Neuronal stem cell (in vitro differentiated cells): ENCODE measurements around the gene FMN1.

Source experiments
- DNase-seq: peaks from one replicate; pipeline ENCODE4 v3.0.0-alpha.2; 2013; ENCODE audit warnings: low spot score
- H2AFZ ChIP-seq: one replicate; pipeline ENCODE4 v1.6.1; 2013; ENCODE audit warnings: mild to moderate bottlenecking, low read length, inconsistent platforms
- H2AK5ac ChIP-seq: 2 replicates; pipeline ENCODE4 v1.6.1; 2013; ENCODE audit warnings: low read depth, mild to moderate bottlenecking, inconsistent platforms, low read length, moderate library complexity, mixed read lengths
- H2BK120ac ChIP-seq: 2 replicates; pipeline ENCODE4 v1.6.1; 2013; ENCODE audit warnings: low read depth, mild to moderate bottlenecking, inconsistent platforms, low read length, moderate library complexity, mixed read lengths
- H2BK12ac ChIP-seq: one replicate; pipeline ENCODE4 v1.6.1; 2013; ENCODE audit warnings: low read length, inconsistent platforms
- H2BK15ac ChIP-seq: 2 replicates; pipeline ENCODE4 v1.6.1; 2013; ENCODE audit warnings: mild to moderate bottlenecking, low read length, inconsistent platforms, mixed read lengths
- H2BK5ac ChIP-seq: one replicate; pipeline ENCODE4 v1.6.1; 2013; ENCODE audit warnings: inconsistent platforms, mild to moderate bottlenecking, low read length, moderate library complexity
- H3K14ac ChIP-seq: one replicate; pipeline ENCODE4 v1.6.1; 2013; ENCODE audit warnings: low read length, inconsistent platforms
- H3K18ac ChIP-seq: 2 replicates; pipeline ENCODE4 v1.6.1; 2013; ENCODE audit warnings: low read length, inconsistent platforms
- H3K23ac ChIP-seq: 2 replicates; pipeline ENCODE4 v1.6.1; 2013; ENCODE audit warnings: low read depth, mild to moderate bottlenecking, mixed read lengths, low read length, inconsistent platforms; ENCODE audit not compliant: poor library complexity
- H3K27ac ChIP-seq: replicated peaks from 3 replicates; pipeline ENCODE4 v1.5.1; 2013; ENCODE audit warnings: low read length, inconsistent platforms
- H3K27me3 ChIP-seq, 3 experiments: 2 replicates each; pipeline ENCODE4 v1.6.1; 2013; ENCODE audit warnings: low read length in 3 of 3, mild to moderate bottlenecking in 2 of 3, inconsistent platforms in 1 of 3, low read depth in 1 of 3, mixed read lengths in 1 of 3, moderate library complexity in 1 of 3; ENCODE audit not compliant: control insufficient read depth in 3 of 3, insufficient read depth in 3 of 3
- H3K36me3 ChIP-seq, 2 donors: replicated peaks in 1 of 2; 2 replicates each; pipeline ENCODE4 v1.6.1; 2013; ENCODE audit warnings: low read length in 2 of 2; ENCODE audit not compliant: control insufficient read depth in 2 of 2, insufficient read depth in 2 of 2
- H3K4ac ChIP-seq: 2 replicates; pipeline ENCODE4 v1.6.1; 2013; ENCODE audit warnings: inconsistent platforms, mild to moderate bottlenecking, low read length, moderate library complexity
- H3K4me1 ChIP-seq, 2 donors: 1 replicate in 1 of 2; 2 replicates in 1 of 2; pipeline ENCODE4 v1.6.1; 2013; ENCODE audit warnings: low read length in 2 of 2, low read depth in 1 of 2; ENCODE audit not compliant: control insufficient read depth in 2 of 2, insufficient read depth in 1 of 2
- H3K4me2 ChIP-seq: one replicate; pipeline ENCODE4 v1.6.1; 2013; ENCODE audit warnings: mild to moderate bottlenecking, low read length, inconsistent platforms; ENCODE audit not compliant: insufficient read depth, poor library complexity, severe bottlenecking
- H3K4me3 ChIP-seq, 2 donors: 2 replicates each; pipeline ENCODE4 v1.5.1; 2013; ENCODE audit warnings: low read length in 2 of 2, mild to moderate bottlenecking in 2 of 2, inconsistent platforms in 1 of 2, moderate library complexity in 1 of 2
- H3K79me1 ChIP-seq: one replicate; pipeline ENCODE4 v1.6.1; 2013; ENCODE audit warnings: low read depth, mild to moderate bottlenecking, inconsistent platforms, low read length, moderate library complexity
- H3K9ac ChIP-seq: one replicate; pipeline ENCODE4 v1.6.1; 2013; ENCODE audit warnings: mild to moderate bottlenecking, low read depth, low read length, inconsistent platforms; ENCODE audit not compliant: poor library complexity
- H3K9me3 ChIP-seq, 2 donors: replicated peaks in 1 of 2; 2 replicates each; pipeline versions ENCODE3 to v1.6.1; 2013; ENCODE audit warnings: low read length in 2 of 2, mild to moderate bottlenecking in 2 of 2, inconsistent platforms in 1 of 2, low read depth in 1 of 2, mixed read lengths in 1 of 2, moderate library complexity in 1 of 2; ENCODE audit not compliant: control insufficient read depth in 2 of 2, insufficient read depth in 1 of 2
- H4K8ac ChIP-seq: one replicate; pipeline ENCODE4 v1.6.1; 2013; ENCODE audit warnings: low read depth, mild to moderate bottlenecking, inconsistent platforms, low read length, moderate library complexity
- H4K91ac ChIP-seq: one replicate; pipeline ENCODE4 v1.6.1; 2013; ENCODE audit warnings: low read length, low read depth, mild to moderate bottlenecking, inconsistent platforms; ENCODE audit not compliant: poor library complexity
- WGBS, 2 donors: extraction: QIAGEN DNeasy Blood & Tissue Kit; methylation state at CpG; one replicate each; pipeline ENCODE4 v1.1.7; 2013; ENCODE audit warnings: missing lambda C conversion rate in 2 of 2, mixed read lengths in 1 of 2; ENCODE audit not compliant: insufficient read length in 2 of 2, insufficient replicate concordance in 1 of 2; ENCODE audit errors: extremely low coverage in 2 of 2; 5-methylcytosine and 5-hydroxymethylcytosine counted together

The FMN1 gene

DNA sequence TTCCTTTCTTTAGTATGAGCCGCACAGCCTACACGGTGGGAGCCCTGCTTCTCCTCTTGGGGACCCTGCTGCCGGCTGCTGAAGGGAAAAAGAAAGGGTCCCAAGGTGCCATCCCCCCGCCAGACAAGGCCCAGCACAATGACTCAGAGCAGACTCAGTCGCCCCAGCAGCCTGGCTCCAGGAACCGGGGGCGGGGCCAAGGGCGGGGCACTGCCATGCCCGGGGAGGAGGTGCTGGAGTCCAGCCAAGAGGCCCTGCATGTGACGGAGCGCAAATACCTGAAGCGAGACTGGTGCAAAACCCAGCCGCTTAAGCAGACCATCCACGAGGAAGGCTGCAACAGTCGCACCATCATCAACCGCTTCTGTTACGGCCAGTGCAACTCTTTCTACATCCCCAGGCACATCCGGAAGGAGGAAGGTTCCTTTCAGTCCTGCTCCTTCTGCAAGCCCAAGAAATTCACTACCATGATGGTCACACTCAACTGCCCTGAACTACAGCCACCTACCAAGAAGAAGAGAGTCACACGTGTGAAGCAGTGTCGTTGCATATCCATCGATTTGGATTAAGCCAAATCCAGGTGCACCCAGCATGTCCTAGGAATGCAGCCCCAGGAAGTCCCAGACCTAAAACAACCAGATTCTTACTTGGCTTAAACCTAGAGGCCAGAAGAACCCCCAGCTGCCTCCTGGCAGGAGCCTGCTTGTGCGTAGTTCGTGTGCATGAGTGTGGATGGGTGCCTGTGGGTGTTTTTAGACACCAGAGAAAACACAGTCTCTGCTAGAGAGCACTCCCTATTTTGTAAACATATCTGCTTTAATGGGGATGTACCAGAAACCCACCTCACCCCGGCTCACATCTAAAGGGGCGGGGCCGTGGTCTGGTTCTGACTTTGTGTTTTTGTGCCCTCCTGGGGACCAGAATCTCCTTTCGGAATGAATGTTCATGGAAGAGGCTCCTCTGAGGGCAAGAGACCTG lies 463.5 kb downstream of the FMN1 start:
- Histone ChIP-seq H2BK5ac (no peak overlapping the region), H3K14ac (no peak overlapping the region), H3K27me3 (peaks cover 0 to 17% (median 0%) of the 10 kb centered on the region in 3 experiments), H3K23ac (no peak overlapping the region), H3K4ac (no peak overlapping the region), H3K4me1 (peaks cover 0 to 5% of the 10 kb centered on the region in 2 donors), H3K27ac (no peak overlapping the region), H2BK120ac (no peak overlapping the region), H4K91ac (no peak overlapping the region), H4K8ac (peak overlapping the region; percentile 29), H3K36me3 (no peaks in the 10 kb centered on the region), H3K18ac (peak overlapping the region; percentile 68), H2BK15ac (no peak overlapping the region), H2BK12ac (no peak overlapping the region), H3K9ac (peak overlapping the region; percentile 15), H3K4me3 (no peak overlapping the region), H2AFZ (no peak overlapping the region), H3K79me1 (no peaks in the 10 kb centered on the region), H3K9me3 (no peaks in the 10 kb centered on the region), H3K4me2 (no peak overlapping the region), H2AK5ac (peak overlapping the region; percentile 4)
- DNase-seq: peak; percentile 12
- WGBS, 2 donors: no CpG with 5 or more reads among the region's 27 CpGs

DNA sequence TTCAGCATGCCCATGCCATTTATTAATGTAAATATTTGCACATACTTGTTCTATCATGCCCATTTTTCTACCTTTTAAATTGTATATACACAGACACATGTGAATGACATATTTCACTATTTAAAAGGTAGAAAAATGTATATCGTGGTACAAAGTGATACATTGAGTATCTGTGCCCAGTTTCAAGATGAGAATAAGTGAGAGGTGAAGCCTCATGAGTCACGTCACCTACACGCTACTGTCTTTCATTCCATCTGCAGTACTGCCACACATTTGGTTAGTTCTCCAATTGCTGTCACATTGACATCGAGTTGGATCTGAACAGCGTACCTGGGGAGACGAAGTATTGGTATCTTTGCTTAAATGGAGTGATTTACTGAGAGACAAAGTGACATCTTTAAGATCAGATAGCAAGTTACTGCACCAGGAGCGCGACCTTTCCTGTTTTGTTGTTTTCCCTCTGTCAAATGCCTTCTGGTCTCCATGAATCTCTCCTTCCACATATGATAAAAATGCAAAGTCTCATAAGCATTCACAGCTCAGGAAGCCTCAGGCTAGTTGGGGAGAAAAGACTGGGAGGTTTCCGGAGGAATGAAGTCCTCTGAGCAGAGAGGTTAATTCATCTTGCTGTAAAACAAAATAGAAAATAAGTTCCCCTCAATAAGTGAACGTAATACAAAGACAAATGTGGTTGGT lies 464.7 kb downstream of the FMN1 start:
- no peak overlapping the region for H3K27ac ChIP-seq
- no peak for DNase-seq
- H3K14ac ChIP-seq: no peak overlapping the region
- no peak overlapping the region for H2BK12ac ChIP-seq
- H2BK15ac ChIP-seq: no peak overlapping the region
- no peak overlapping the region for H2AK5ac ChIP-seq
- H3K4me1 ChIP-seq: peaks cover 0 to 5% of the 10 kb centered on the region in 2 donors
- H2BK5ac ChIP-seq: no peak overlapping the region
- H2AFZ ChIP-seq: no peak overlapping the region
- peaks cover 0 to 17% (median 0%) of the 10 kb centered on the region in 3 experiments for H3K27me3 ChIP-seq
- no peak overlapping the region for H3K18ac ChIP-seq
- H3K36me3 ChIP-seq: no peaks in the 10 kb centered on the region
- H3K79me1 ChIP-seq: no peaks in the 10 kb centered on the region
- no peak overlapping the region for H3K4me3 ChIP-seq
- no peak overlapping the region for H3K4me2 ChIP-seq
- no peak overlapping the region for H3K9ac ChIP-seq
- no peaks in the 10 kb centered on the region for H3K9me3 ChIP-seq
- no peak overlapping the region for H4K91ac ChIP-seq
- WGBS, 2 donors: no CpG with 5 or more reads among the region's 10 CpGs
- no peak overlapping the region for H3K23ac ChIP-seq
- H2BK120ac ChIP-seq: no peak overlapping the region
- no peak overlapping the region for H4K8ac ChIP-seq
- H3K4ac ChIP-seq: no peak overlapping the region

DNA sequence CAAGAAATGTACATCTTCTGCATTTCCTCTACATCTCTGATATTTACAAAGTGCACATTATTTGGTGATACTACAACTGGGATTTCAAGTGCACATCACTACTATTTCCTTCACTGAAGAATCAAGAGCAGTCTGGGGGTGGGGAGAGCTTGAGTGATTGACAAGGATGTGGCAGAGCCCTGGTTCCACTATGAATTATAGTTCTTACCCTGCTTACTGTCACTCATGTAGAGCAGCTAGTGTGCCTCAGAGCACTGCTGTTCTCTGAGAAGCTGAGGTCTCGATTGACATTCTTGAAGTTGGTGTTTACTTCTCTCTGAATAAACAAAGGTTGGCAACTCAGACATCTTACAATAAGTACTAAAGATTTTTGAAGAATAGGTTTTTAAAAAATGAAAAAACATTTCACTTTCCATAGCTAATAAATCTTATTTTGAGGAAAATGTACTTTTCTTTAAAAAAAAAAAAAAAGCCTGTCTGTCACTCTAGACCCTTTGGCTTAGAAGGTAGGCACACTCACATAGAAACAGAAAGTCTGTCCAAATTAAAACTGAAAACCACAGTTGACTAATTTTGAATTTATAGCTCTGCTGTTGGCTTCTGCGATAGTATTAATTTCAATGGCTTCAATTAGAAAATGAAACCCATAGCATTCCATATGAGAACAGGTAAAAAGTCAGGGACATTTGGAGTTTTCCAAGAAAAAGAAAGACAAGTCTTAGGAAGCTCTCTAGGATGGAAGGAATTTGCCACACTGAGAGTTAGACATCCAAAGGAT lies 471.2 kb downstream of the FMN1 start:
- Histone ChIP-seq H3K27ac (no peak overlapping the region), H2BK5ac (no peak overlapping the region), H3K36me3 (no peaks in the 10 kb centered on the region), H3K9me3 (no peaks in the 10 kb centered on the region), H3K4ac (no peak overlapping the region), H3K4me3 (no peak overlapping the region), H2BK120ac (no peak overlapping the region), H4K91ac (no peak overlapping the region), H2AFZ (no peak overlapping the region), H4K8ac (no peak overlapping the region), H3K4me1 (peaks cover 1 to 2% of the 10 kb centered on the region in 2 donors), H3K27me3 (peaks cover 5 to 54% (median 17%) of the 10 kb centered on the region in 3 experiments), H3K18ac (no peak overlapping the region), H2AK5ac (no peak overlapping the region), H3K14ac (no peak overlapping the region), H2BK15ac (no peak overlapping the region), H2BK12ac (no peak overlapping the region), H3K4me2 (no peak overlapping the region), H3K9ac (no peak overlapping the region), H3K23ac (no peak overlapping the region), H3K79me1 (peaks cover 2% of the 10 kb centered on the region)
- WGBS, 2 donors: no CpG with 5 or more reads among the region's 2 CpGs
- no peak for DNase-seq
